Measurements from ENCODE around the gene FREM1.

FREM1 gene

GRCh38 chr9:14868772-14869583 lies 41.2 kb downstream of the FREM1 start:
- DNase-seq, result peak in 1 of 2 experiments; percentile 37

- DNase-seq, result no peak
Measured at GRCh38 chr9:14868418-14868771, 41.8 kb downstream of the FREM1 start.

GRCh38 chr9:14866200-14866749 lies 44.0 kb downstream of the FREM1 start:
- no peak for DNase-seq

DNA sequence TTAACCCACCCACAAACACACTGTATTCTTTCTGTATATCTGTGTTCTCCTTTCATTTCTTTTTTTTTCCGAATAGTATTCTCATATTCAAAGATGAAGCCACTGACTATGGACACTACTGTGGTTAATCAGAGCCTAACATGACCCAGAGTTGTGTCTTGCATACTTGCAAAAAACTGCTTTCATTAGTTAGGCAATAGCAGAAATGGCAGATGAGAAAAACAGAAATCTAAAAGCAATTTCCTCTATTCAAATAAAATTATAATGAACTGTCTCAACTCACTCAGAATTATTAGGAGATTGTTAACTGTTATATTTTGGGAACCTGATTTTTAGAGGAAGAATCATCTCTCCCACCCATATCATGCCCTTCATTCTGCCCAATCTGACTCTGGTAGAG lies 45.9 kb downstream of the FREM1 start:
- no peak for DNase-seq

DNA sequence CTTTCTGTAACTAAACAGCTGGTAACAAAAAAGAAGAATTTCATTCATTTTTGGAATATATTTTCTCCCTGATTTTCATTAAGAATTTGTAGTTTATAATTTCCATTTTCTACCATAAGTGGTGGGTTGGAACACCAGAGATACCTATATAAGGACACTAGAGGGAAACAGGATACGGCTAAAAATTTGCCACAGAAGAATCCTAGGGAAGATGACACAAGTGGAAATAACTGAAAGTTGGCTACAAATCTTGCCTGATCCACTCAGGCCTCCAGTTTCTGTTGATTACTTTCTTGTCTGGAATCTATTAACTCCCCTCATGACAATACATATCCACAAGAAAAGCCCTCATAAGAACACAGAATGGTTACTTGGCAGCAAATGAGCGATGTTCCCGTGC lies 46.8 kb downstream of the FREM1 start:
- DNase-seq, result no peak

- no peak for DNase-seq
Measured at GRCh38 chr9:14857449-14858305, 52.6 kb downstream of the FREM1 start.

- no peak for DNase-seq
Measured at GRCh38 chr9:14849851-14850250, 60.4 kb downstream of the FREM1 start.

- no peak for DNase-seq
Measured at GRCh38 chr9:14849296-14849695, 60.9 kb downstream of the FREM1 start.

GRCh38 chr9:14846871-14847311 lies 63.3 kb downstream of the FREM1 start:
- peak; percentile 24 to 86 for DNase-seq

GRCh38 chr9:14843163-14843562 lies 67.1 kb downstream of the FREM1 start:
- no peak for DNase-seq

DNA sequence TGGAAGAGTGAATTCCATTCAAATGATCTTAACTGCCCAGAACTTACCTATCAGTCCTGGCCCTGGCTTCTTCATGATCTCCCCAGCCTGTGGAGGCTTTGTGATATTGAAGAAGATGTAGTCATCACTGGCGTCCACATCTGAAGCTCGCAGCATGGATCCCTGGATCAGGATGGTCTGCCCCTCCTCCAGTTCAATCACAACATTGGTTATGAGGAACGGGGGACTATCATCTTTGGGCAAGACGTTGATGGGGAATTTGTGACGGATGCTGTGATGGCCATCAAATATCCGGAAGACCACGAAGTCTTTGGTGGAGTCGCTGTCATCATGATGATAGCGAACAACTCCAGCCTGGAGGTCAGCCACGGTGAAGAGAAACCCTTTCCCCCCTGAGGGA lies 68.0 kb downstream of the FREM1 start:
- no peak for DNase-seq

GRCh38 chr9:14838701-14839100 lies 71.5 kb downstream of the FREM1 start:
- DNase-seq, result no peak

DNA sequence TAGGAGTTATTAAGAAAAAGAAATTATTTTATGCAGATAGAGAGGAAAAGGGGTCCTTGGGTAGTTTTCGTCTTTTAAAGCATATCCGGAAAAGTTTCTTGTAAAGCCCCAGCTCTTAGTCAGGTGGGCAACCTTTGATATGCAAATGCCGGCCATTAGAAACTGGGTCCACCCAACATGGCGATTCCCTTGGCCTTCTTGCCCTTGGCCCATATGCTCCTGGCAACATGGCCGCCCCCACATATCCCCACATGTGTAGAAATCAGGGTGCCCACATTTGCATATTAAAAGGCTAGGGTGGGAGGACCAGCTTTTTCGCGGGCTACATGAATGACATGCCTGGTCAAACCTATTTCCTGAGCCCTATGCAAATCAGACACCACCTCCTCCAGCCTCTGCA lies 73.3 kb downstream of the FREM1 start:
- DNase-seq, result no peak

GRCh38 chr9:14831661-14832060 lies 78.6 kb downstream of the FREM1 start:
- DNase-seq, result no peak

- DNase-seq, result no peak
Measured at GRCh38 chr9:14831074-14831473, 79.2 kb downstream of the FREM1 start.

DNA sequence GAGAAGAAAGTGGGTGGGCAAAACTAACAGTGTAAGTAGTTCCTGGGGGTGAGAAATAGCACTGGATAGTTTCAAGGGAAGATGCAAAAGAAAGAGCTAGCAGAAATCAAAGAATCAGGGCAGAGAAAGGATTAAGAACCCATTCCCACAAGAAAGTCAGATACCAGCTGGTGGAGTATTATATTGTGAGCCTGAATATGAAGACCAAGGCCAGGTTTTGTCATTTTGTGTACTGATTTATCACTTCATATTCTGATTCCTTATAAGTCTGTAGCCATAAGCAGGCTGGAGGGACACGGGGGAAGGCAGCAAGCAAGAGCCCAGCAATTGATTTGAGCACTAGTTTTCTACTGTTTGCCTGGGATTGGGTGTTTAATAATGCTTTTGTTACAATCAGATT lies 80.2 kb downstream of the FREM1 start:
- DNase-seq, result no peak

- DNase-seq, result no peak
Measured at GRCh38 chr9:14829204-14829603, 81.0 kb downstream of the FREM1 start.

DNA sequence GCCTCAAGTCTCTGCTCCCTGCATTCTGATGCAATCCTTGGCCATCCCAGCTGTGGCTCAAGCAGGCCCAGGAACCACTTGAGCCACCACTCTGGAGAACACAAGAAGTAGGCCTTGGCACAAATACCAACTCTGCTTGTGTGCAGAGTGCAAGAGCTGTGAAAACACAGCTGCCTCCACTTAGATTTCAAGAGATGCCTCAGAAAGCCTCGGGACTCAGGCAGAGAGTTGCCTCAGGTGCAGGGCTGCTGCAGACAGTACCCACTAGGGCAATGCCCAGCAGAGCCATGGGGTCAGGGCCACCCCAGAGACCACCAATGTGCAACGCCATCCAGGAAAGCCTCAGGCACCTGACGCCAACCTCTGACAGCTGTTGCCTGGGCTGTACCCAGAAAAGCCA lies 82.4 kb downstream of the FREM1 start:
- DNase-seq, result no peak

DNA sequence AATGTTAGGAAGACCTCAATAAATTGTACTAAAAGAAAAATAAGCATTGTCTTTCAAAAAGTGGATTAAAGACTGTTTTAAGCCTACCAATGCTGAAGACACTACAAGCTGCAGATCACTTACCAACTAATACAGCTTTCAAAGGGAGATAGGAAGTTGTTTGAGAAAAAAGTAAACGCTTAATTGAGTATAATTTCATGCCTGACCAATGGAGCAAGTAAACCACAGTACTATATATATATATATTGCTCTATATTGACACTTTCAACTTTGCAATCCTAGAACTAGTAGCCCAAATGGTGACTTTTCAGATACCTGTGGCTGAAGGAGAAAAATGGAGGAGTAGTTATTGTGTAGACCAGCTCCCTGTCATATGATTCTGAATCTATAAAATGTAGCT lies 85.7 kb downstream of the FREM1 start:
- no peak for DNase-seq

GRCh38 chr9:14823800-14824199 lies 86.4 kb downstream of the FREM1 start:
- DNase-seq, result no peak

DNA sequence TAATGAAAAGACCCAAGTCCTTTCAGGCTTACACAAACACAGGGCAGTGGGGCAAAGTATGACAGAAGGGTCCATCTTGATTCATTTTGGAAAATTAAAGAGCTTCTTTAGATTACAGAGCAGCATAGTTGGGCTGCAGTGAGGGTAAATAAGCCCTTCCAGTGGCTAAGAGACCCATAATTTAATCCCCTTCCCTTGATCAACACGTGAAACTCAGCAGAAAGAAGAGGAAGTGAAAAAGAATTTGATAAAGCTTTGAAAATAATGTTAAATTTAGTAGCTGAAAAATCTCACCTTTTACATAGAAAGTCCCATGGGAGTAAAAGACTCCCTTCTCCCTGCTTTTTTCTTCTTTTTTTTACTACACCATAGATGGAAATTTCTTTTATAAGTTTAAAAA lies 87.6 kb downstream of the FREM1 start:
- no peak for DNase-seq

DNA sequence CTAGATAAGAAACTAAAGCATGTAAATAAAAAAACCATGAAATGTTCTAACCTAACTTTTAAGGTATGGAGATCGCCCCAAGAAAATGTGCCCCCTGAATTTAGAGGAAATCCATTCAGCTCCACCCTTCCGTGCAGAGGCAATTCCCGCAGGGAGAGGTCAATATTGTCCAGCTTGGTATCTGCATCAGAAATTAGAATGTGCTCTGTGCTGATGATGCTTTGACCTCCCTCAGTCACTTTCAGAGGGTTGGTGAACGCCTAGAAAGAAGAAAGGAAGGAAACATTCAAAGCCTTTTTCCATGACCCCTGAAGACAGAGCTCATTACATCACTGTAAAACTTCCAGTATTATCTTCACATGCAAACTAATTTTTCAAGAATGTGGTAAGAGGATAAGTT lies 91.0 kb downstream of the FREM1 start:
- no peak for DNase-seq

DNA sequence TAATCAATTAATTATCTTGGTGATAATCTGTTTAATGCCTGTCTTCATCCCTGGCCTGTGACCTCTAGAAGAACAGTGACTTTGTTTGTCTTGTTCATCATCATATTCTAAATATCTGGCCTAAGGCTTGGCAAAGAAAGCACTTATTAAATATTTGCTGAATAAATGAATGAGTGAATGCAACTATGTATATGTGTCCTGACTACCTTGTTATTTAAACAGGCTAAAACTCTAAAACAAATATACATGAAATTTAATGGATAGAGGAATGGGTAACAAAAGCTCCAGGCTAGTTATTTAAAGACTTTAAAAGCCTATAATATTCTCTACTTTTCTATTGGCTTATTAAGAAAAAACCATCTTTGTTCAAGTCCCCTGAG lies 96.0 kb downstream of the FREM1 start:
- DNase-seq, result no peak
